H1 (cell line): Measurements from ENCODE around the gene DYSF. TPM values are rescaled to one million over a fixed set of nuclear protein-coding genes. Genes with fewer than 3 reads are reported as not detected.
A peak's percentile ranks its signal among the peaks of the same experiment; 100 is the strongest.

Source experiments
- CTCF ChIA-PET: fragments of 300-600 bp; sonication (Branson Sonifier 250); formaldehyde crosslinking; loops from one replicate; lab custom pipeline; 2021; ENCODE audit not compliant: partially characterized antibody; lab: Charles Lee
- POLR2A ChIA-PET: fragments of 300-600 bp; sonication (Branson Sonifier 250); formaldehyde crosslinking; loops from one replicate; lab custom pipeline; 2021; ENCODE audit warnings: inconsistent platforms; ENCODE audit not compliant: partially characterized antibody; lab: Charles Lee
- DNase-seq, 2 experiments: peaks; one replicate each; pipeline versions ENCODE4 v3.0.0 to v3.0.0-alpha.2; 2010 to 2022; ENCODE audit warnings: low spot score in 2 of 2, low read depth in 1 of 2, mixed read lengths in 1 of 2
- FAIRE-seq: peaks from 2 replicates; lab custom pipeline; 2011; peaks lifted over from hg19 to GRCh38; lab: Jason Lieb, UNC
- H2AFZ ChIP-seq: 2 replicates; pipeline ENCODE4 v1.8.1; 2012; ENCODE audit warnings: low read length, inconsistent platforms
- H2AK5ac ChIP-seq: 2 replicates; pipeline ENCODE4 v1.6.1; 2013; ENCODE audit warnings: low read depth, low read length
- H2BK120ac ChIP-seq: replicated peaks from 2 replicates; pipeline ENCODE3; 2013; ENCODE audit warnings: low read depth, low read length, inconsistent platforms
- H2BK12ac ChIP-seq: 2 replicates; pipeline ENCODE4 v1.6.1; 2013; ENCODE audit warnings: low read depth, low read length
- H2BK15ac ChIP-seq: 2 replicates; pipeline ENCODE4 v1.6.1; 2013; ENCODE audit warnings: low read length
- H2BK20ac ChIP-seq: 2 replicates; pipeline ENCODE4 v1.6.1; 2013; ENCODE audit warnings: low read length
- H2BK5ac ChIP-seq: 2 replicates; pipeline ENCODE4 v1.6.1; 2013; ENCODE audit warnings: low read depth, low read length
- H3K14ac ChIP-seq: 2 replicates; pipeline ENCODE4 v1.6.1; 2013; ENCODE audit warnings: inconsistent platforms; ENCODE audit not compliant: insufficient read length
- H3K18ac ChIP-seq: 2 replicates; pipeline ENCODE4 v1.6.1; 2013; ENCODE audit warnings: low read length; ENCODE audit errors: extremely low read depth
- H3K23ac ChIP-seq: 2 replicates; pipeline ENCODE4 v1.6.1; 2013; ENCODE audit warnings: inconsistent platforms; ENCODE audit not compliant: insufficient read length
- H3K23me2 ChIP-seq: 2 replicates; pipeline ENCODE4 v1.6.1; 2013; ENCODE audit warnings: low read depth, low read length
- H3K27ac ChIP-seq: 2 replicates; pipeline ENCODE4 v1.6.1; 2011; ENCODE audit warnings: low read depth, low read length, inconsistent platforms
- H3K27me3 ChIP-seq, 4 experiments: replicated peaks in 1 of 4; 1 replicate in 1 of 4; 2 replicates in 3 of 4; pipeline versions ENCODE4 v1.6.1 to v1.8.1; 2011 to 2013; ENCODE audit warnings: low read length in 3 of 4, mild to moderate bottlenecking in 3 of 4, inconsistent platforms in 2 of 4, mixed read lengths in 2 of 4, moderate library complexity in 1 of 4; ENCODE audit not compliant: control insufficient read depth in 3 of 4, insufficient read depth in 3 of 4; ENCODE audit errors: extremely low read depth in 1 of 4
- H3K36me3 ChIP-seq, 4 experiments: 2 replicates each; pipeline versions ENCODE4 v1.6.1 to v1.8.1; 2011 to 2013; ENCODE audit warnings: mild to moderate bottlenecking in 4 of 4, low read length in 3 of 4, moderate library complexity in 2 of 4, control low read depth in 1 of 4, inconsistent platforms in 1 of 4; ENCODE audit not compliant: insufficient read depth in 4 of 4, control insufficient read depth in 2 of 4
- H3K4ac ChIP-seq: replicated peaks from 2 replicates; pipeline ENCODE3; 2013; ENCODE audit warnings: low read length, low read depth, mixed read lengths, inconsistent platforms; ENCODE audit not compliant: insufficient read length
- H3K4me1 ChIP-seq, 4 experiments: replicated peaks in 1 of 4; 1 replicate in 1 of 4; 2 replicates in 3 of 4; pipeline versions ENCODE4 v1.6.1 to v1.8.1; 2011 to 2013; ENCODE audit warnings: low read length in 3 of 4, inconsistent platforms in 2 of 4, mixed read lengths in 1 of 4; ENCODE audit not compliant: insufficient read depth in 4 of 4, control insufficient read depth in 3 of 4
- H3K4me2 ChIP-seq, 2 experiments: 2 replicates each; pipeline versions ENCODE4 v1.6.1 to v1.8.1; 2011 to 2013; ENCODE audit warnings: low read depth in 2 of 2, low read length in 2 of 2, control low read depth in 1 of 2, inconsistent platforms in 1 of 2, mild to moderate bottlenecking in 1 of 2; ENCODE audit not compliant: insufficient read depth in 1 of 2
- H3K4me3 ChIP-seq, 4 experiments: fragments of 200-600, 300-600 bp in 1 of 4; sonication (generic), shearing (Covaris generic), sonication (Bioruptor Twin) in 1 of 4; 2 replicates each; pipeline versions ENCODE4 v1.5.1 to v1.8.1; 2011 to 2016; ENCODE audit warnings: low read length in 4 of 4, low read depth in 3 of 4, control low read depth in 2 of 4, inconsistent platforms in 2 of 4, mild to moderate bottlenecking in 2 of 4, mixed read lengths in 1 of 4, moderate library complexity in 1 of 4; ENCODE audit not compliant: insufficient read depth in 2 of 4; ENCODE audit errors: extremely low read depth in 1 of 4
- H3K56ac ChIP-seq: replicated peaks from 2 replicates; pipeline ENCODE3; 2013; ENCODE audit warnings: low read depth, mild to moderate bottlenecking, mixed read lengths, low read length, inconsistent platforms; ENCODE audit not compliant: insufficient read length
- H3K79me1 ChIP-seq: 2 replicates; pipeline ENCODE4 v1.6.1; 2013; ENCODE audit warnings: low read depth, low read length, control low read depth
- H3K79me2 ChIP-seq, 2 experiments: 2 replicates each; pipeline versions ENCODE4 v1.6.1 to v1.8.1; 2012 to 2013; ENCODE audit warnings: low read length in 2 of 2, mild to moderate bottlenecking in 2 of 2, inconsistent platforms in 1 of 2; ENCODE audit not compliant: insufficient read depth in 2 of 2, control insufficient read depth in 1 of 2
- H3K9ac ChIP-seq, 4 experiments: replicated peaks in 1 of 4; 1 replicate in 1 of 4; 2 replicates in 3 of 4; pipeline versions ENCODE4 v1.6.1 to v1.8.1; 2011 to 2013; ENCODE audit warnings: low read depth in 3 of 4, low read length in 3 of 4, control low read depth in 2 of 4, mild to moderate bottlenecking in 2 of 4, moderate library complexity in 2 of 4, inconsistent platforms in 1 of 4; ENCODE audit errors: extremely low read depth in 1 of 4
- H3K9me3 ChIP-seq, 2 experiments: 2 replicates each; pipeline versions ENCODE4 v1.6.1 to v1.8.1; 2012 to 2013; ENCODE audit warnings: mild to moderate bottlenecking in 2 of 2, moderate library complexity in 2 of 2, control low read depth in 1 of 2, inconsistent platforms in 1 of 2, low read depth in 1 of 2, low read length in 1 of 2, mixed read lengths in 1 of 2; ENCODE audit not compliant: insufficient read depth in 2 of 2
- H4K20me1 ChIP-seq, 2 experiments: replicated peaks in 1 of 2; 2 replicates each; pipeline versions ENCODE3 to v1.8.1; 2011 to 2013; ENCODE audit warnings: inconsistent platforms in 2 of 2, low read length in 2 of 2, mild to moderate bottlenecking in 1 of 2; ENCODE audit not compliant: insufficient read depth in 2 of 2, control insufficient read depth in 1 of 2
- H4K5ac ChIP-seq: 2 replicates; pipeline ENCODE4 v1.6.1; 2013; ENCODE audit warnings: low read length, low read depth, mixed read lengths, inconsistent platforms; ENCODE audit not compliant: insufficient read length
- H4K8ac ChIP-seq: 2 replicates; pipeline ENCODE4 v1.8.0; 2013; ENCODE audit warnings: mild to moderate bottlenecking, moderate library complexity, low read length, inconsistent platforms; ENCODE audit not compliant: insufficient read depth; ENCODE audit errors: extremely low read depth
- H4K91ac ChIP-seq: replicated peaks from 2 replicates; pipeline ENCODE3; 2013; ENCODE audit warnings: low read length, mixed read lengths, inconsistent platforms; ENCODE audit not compliant: insufficient read length
- CHD1 ChIP-seq: IDR thresholded peaks from 2 replicates; pipeline ENCODE4 v1.6.1; 2012; ENCODE audit warnings: low read depth, low read length, improper control_type of control experiment
- MAX ChIP-seq: IDR thresholded peaks from 2 replicates; pipeline ENCODE4 v1.6.1; 2012; ENCODE audit warnings: inconsistent platforms
- WGBS, 2 experiments: shearing (Covaris generic) in 1 of 2; methylation state at CpG; one replicate each; pipeline versions ENCODE4 v1.1.6 to v1.1.7; 2013 to 2015; ENCODE audit warnings: low lambda C conversion rate in 2 of 2, mixed read lengths in 2 of 2, inconsistent platforms in 1 of 2, low coverage in 1 of 2, missing lambda C conversion rate in 1 of 2; ENCODE audit not compliant: insufficient replicate concordance in 2 of 2, insufficient coverage in 1 of 2, insufficient read length in 1 of 2; ENCODE audit errors: extremely low coverage in 1 of 2, missing lambda C conversion rate in 1 of 2; 5-methylcytosine and 5-hydroxymethylcytosine counted together
- polyA plus RNA-seq, 7 experiments: library from polyadenylated mRNA; depleted of rRNA in 3 of 7; stranded (reverse) in 5 of 7; unstranded in 2 of 7; fragments of >200 nt in 5 of 7; fragments of 200-250 nt in 2 of 7; gene quantifications; 1 replicate in 5 of 7; 2 replicates in 1 of 7; 4 replicates in 1 of 7; pipeline versions ENCODE4 v1.2.1 to v1.2.3, GENCODE V29; 2011 to 2013; ENCODE audit warnings: missing spikeins in 2 of 7, mixed read lengths in 2 of 7
- total RNA-seq: library from RNA; stranded (reverse); fragmentation: NEBNext Ultra II Directional; extraction: Animal tissue kit (Norgen Biotek cat#: 25700); gene quantifications from 2 replicates; pipeline ENCODE4 v1.2.1, GENCODE V29; 2021

Gene DYSF
- total and polyA plus RNA-seq, 2 of the 8 experiments (the other 6 are each of a cell fraction or from before 2014, with no cell fraction given): 5.8 to 7.1 TPM

DNA sequence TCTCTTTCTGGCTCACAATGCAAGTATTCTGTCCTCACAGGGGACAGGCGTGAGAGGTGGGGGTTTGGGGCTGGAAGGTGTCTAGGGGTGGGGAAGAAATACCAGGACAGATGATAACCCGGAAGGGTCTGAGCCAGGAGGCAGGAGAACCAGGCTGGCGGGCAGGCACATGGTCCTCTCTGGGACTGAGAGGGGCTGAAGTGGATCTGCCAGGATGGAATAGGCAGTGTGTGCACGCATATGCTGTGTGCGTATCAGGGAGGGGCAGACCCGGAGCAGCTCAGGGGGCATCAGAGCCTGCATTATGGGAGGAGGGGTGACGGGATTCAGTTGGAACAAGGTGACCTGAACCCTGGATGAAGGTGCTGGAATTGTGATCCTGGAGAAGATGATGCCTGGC, 157.3 kb downstream of the DYSF start:
- H3K4me3 ChIP-seq: no peak overlapping the region
- no peaks in the 10 kb centered on the region for H3K9me3 ChIP-seq
- FAIRE-seq (no peak), DNase-seq (peak in 1 of 2 experiments; percentile 23)
- peak overlapping the region; percentile 12; the same call in 1 of the 2 replicates for H4K8ac ChIP-seq
- no peak overlapping the region for H2BK15ac ChIP-seq
- no peak overlapping the region for H3K27ac ChIP-seq
- H2AFZ ChIP-seq: no peak overlapping the region
- H3K27me3 ChIP-seq: no peaks in the 10 kb centered on the region
- H4K5ac ChIP-seq: no peak overlapping the region
- H3K79me1 ChIP-seq: no peaks in the 10 kb centered on the region
- no peak overlapping the region for H3K56ac ChIP-seq
- no peak overlapping the region for H3K9ac ChIP-seq
- WGBS, 2 experiments: 91% methylated on average over 6 of the region's 7 CpGs; no CpG with 5 or more reads in 1 of the 2 experiments
- no peak overlapping the region for H3K4ac ChIP-seq
- no peak overlapping the region for H3K23ac ChIP-seq
- no peak overlapping the region for H3K14ac ChIP-seq
- H4K91ac ChIP-seq: no peak overlapping the region
- H2AK5ac ChIP-seq: no peak overlapping the region
- no peaks in the 10 kb centered on the region for H4K20me1 ChIP-seq
- peaks cover 0 to 3% (median 0%) of the 10 kb centered on the region in 4 experiments; a peak in 2 of 7 replicates for H3K4me1 ChIP-seq
- no peak overlapping the region for H2BK12ac ChIP-seq
- H2BK20ac ChIP-seq: no peak overlapping the region
- no peaks in the 10 kb centered on the region for H3K79me2 ChIP-seq
- no peaks in the 10 kb centered on the region for H3K36me3 ChIP-seq
- no peak overlapping the region for H2BK5ac ChIP-seq
- H3K18ac ChIP-seq: no peak overlapping the region
- CTCF ChIA-PET: interaction anchor here (1.0 to 2.9 kb wide), 7 partner anchors 15 to 186 kb away, joined by 3 to 19 read pairs (median 5); no protein-coding TSS in a partner anchor
- H3K23me2 ChIP-seq: no peaks in the 10 kb centered on the region
- no peak for TF ChIP-seq CHD1
- no peak for TF ChIP-seq MAX
- POLR2A ChIA-PET: no interaction called here
- no peak overlapping the region for H2BK120ac ChIP-seq
- H3K4me2 ChIP-seq: no peak overlapping the region
